ENCODE data around the gene CDH13.

GRCh38 chr16:83329441-83329840 lies 702.7 kb downstream of the CDH13 start:
- TF ChIP-seq ZXDB (tag by site-specific recombination; IDR thresholded peaks at IDR 0.05), result no peak
- no peak for TF ChIP-seq ZNF423 (tag by site-specific recombination; IDR thresholded peaks at IDR 0.05)

Measured in HEK293 (cell line).